Head of caudate nucleus (tissue), 42 donors: Measurements from ENCODE around the gene ABCA4.

ENCODE experiments used
- DNase-seq, 42 donors: peaks; one replicate each; pipeline versions ENCODE4 v3.0.0 to v3.0.0-alpha.2; 2020 to 2021; ENCODE audit warnings: mixed read lengths in 7 of 42
- intact Hi-C: fragments of 100-400 bp; cut with DNase I; formaldehyde crosslinking; loops from one replicate; pipeline ENCODE4 v1.15.0; 2022

Gene ABCA4

DNA sequence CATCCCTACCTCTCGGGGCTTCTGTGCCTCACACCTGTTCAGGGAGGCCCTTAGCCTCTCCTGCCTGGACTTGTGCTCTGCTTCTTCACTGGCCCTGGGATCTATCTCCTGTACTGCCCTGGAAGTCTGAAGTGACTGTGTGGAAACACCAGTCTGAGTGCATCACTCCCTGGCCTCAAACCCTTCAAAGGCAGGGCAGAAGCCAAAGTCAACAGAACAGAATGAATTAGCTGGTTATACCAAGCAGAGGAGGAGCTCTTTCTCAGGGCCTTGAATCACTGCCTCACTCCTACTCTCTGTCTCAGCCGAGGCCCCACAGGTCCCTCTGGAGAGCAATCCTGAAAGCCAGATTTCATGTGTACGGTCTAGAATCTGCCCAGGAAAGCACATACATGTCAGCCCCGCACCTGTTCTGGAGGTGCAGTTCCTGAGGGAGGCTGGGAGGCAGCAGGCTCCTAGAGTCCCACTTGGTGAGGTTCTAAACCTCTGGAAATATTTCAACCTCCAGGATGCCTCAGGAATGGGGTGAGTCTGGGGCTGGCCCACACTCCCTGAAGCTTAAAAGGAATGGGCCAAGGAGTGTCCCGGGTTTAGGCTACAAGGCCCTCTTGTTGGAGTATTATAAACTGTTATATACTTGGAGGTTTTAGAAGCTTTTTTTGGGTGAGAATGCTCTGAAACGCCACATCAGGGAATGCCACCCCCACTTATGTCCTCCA is 98.3 kb downstream of the ABCA4 start:
- intact Hi-C loops: no loop called here
- no peak for DNase-seq

DNA sequence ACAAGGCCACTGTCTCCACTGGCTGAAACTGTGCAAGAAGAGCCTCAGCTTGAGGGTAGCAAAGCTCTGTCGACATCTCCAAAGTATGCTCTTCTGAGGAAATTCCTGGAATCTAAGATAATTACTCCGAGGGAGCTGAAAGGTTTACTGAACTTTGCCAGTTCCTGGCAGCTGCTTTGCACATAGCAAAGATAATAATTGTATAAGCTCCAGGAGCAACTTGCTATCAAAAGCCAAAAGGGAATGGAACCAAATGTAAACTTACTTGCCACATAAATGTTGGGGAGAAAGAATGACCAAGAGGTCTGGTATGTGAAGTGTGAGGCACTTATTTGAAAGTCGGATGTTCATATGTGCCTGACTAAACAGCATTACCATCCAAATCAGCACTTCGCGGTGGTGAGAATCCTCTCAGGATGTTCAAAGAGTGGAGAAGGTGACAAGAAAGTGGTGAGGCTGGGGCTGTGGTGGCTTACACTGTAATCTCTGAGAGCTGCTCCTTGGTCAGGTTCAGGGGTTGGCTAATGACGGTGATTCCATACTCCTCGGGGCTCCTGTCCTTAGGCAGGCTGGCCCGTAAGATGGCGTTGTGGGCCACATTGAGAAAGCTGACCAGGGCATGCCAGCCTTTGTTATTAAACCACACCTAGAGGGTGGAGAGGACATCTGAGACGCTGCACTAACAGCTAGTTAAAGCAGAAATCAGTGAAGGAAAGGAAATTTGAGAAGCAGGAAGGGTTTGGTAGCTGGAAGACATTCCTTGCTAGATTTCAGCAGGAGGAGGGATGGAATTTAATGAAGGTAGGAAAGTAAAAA is 100.0 kb downstream of the ABCA4 start:
- intact Hi-C loops: no loop called here
- no peak for DNase-seq

DNA sequence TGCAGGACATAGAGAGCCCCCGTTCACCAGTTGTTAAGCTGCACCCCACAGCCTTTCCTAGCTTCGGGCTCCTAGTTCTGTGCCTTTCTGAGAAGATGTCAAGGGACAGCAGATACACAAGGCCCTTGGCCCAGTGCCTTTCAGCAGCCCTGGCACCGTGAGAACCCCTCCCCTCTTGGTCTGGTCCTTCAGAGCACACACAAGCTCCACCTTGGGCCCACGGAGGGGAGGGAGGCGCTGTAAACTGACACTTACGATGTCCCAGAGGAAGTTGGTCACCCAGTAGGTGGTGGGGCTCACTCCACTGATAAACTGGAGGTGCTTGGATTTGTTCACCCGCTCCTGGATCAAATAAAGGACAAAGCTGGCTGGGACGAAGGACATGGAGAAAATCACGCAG is 101.6 kb downstream of the ABCA4 start:
- intact Hi-C loops: no loop called here
- DNase-seq: no peak

DNA sequence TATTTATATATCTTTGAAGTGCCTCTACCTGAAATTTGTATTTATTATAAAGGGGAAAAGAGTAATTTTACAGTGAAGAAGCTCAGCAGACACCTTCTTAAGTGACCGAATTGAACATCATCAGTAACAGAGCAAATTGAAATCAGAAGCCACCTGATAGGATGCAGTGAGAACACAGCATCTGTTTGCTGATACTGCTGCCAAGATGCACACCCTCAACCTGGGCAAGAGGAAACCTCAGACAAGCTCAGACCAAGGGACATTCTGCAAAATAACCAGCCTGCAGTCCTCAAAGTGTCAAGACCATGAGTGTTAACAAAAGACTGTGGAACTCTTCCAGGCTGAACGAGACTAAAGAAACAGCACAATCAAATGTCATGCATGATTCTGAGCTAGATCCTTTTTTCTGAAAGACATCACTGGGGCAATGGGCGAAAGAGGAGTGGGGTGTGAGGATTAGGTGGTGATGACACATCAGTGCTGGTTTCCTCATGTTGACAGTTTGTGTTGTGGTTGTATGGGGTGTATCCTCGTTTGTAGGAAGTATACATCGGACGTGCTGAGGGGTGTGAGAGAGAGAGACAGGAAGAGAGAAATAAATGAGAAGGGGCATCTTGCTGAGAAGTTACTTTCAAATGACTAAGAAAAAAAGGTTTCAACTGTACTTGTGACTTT is 103.7 kb downstream of the ABCA4 start:
- intact Hi-C loops: no loop called here

DNA sequence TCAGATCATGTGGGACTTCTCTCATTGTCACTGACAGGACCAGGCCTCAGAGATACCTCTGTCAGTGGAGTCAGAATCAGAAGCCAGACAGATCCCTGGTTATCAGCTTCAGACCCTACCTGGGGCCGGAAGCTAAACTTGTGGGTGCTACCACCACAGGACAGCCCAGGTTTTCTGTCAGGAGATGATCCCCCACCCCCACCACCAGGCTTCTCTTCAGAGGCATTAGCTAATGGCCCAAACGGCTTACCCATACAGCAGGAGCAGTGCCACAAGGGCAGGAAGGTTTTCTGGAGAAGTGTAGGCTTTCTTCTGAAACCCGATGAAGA is 105.5 kb downstream of the ABCA4 start:
- intact Hi-C loops: no loop called here
- peak in 1 of 42 donors; percentile 15 for DNase-seq

More for the DNA sequence above, 103.7 kb downstream of the ABCA4 start:
- DNase-seq: no peak

DNA sequence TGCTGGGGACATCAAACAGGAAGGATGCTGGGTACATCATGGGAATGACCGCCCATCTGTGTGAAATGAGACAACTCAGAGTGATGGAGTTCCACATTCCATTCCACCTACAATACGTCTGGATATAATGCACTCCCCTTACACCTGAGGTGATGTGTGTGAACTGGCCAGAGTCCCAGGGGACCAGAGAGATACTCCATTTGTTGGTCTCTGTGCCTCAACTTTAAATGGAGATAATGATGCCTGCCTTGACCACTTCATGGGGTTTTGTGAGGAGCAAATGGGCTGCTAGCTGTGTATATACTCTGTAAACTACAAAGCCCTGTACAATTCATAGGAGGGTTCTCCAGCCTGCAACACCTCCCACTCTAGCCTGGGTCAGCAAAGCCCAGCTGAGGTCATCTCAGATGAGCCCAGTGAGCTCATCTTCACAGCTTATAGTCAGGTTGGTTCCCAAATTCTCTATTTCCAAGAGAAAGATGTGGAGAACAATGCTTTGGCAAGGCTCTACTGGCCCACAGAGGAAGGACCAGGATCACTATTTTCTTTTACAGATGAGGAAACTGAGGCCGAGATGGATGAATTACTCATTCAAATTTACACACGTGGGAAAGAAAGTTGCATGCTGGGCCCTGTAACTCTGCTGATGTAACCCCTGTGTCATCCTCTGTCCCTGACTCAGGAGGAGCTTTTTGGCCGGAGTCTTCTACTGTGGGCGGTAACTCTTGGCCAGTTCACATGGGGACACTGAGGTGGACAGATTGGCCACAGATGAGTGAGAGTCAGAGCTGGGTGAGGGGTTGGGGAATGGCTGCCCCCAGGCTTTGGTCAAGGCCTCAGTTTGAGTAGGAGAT is 106.1 kb downstream of the ABCA4 start:
- intact Hi-C loops: no loop called here

DNA sequence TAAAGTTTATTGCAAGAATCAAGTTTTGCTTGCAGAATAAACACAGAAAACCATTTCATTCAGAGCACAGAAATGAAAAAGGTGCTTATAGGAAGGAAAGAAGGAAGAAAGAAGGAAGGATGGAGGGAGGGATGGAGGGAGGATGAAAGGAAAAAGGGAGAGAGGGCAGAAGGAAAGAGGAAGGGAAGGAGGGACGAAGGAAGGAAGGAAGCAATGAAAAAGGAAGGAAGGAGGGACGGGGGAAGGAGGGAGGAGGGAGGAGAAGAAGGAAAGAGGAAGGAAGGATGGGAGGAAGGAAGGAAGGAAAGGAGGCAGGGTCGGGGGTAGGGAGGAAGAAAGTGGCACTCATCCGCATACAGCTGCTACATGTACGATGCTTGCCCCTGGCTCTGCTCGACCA is 106.9 kb downstream of the ABCA4 start:
- intact Hi-C loops: no loop called here
- no peak for DNase-seq

More for the DNA sequence above, 106.1 kb downstream of the ABCA4 start:
- DNase-seq: peak in 1 of 42 donors; percentile 5

DNA sequence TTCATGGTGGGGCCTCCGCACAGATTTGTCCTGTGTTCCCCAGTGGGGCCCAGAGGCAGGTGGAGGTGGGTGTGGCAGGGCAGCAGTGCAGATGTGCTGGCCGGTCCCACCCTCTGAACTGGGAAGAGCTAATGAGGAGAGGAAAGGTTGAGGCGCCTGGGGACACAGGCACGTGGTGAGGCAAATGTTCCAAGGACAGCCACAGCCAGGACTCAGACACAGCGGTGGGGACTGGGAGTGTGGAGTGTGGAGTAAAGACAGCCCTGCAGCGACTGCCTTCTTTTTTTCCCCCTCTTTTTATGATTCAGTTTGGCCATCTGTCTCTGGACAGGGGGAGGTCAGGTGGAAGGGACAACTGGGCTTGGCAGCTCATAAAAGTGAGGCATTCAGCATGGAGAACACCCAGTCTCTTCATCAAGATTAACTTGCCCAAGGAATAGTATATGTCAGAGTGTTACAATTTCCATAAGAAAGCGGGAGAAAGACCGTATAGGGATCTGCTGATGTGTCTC is 107.5 kb downstream of the ABCA4 start:
- peak in 1 of 42 donors; percentile 14 for DNase-seq
- intact Hi-C loops: no loop called here

DNA sequence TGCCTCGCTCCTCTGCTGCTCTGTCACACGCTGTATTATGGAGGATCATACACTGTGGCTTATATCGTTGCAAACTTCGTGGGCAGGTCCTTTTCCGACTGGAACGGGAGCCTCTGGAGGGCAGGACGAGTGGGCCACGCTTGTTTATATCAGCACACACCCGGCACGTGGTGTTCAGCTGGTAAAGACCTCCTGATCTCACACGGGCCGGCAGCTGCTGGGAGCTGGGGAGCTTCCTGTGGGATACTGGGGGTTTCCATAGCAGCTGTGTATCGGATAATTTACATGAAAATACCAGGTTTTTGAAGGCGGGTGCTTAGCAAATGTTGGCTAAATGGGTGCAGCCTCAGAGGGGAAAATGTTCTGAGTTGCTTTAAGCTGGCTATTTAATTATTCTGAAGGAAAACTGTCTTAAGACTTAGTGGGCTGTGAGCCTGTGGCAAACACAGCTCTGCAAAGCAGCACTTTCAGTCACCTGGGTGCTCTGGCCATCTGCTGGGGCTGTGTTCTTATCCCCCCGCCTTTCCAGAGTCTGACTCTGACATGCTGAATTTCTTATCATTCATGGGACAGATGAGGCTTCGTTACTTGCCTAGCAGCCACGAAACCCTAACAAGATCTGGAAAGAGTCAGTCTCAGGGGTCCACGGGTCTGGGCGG is 108.1 kb downstream of the ABCA4 start:
- peak in 1 of 42 donors; percentile 15 for DNase-seq
- intact Hi-C loops: no loop called here

DNA sequence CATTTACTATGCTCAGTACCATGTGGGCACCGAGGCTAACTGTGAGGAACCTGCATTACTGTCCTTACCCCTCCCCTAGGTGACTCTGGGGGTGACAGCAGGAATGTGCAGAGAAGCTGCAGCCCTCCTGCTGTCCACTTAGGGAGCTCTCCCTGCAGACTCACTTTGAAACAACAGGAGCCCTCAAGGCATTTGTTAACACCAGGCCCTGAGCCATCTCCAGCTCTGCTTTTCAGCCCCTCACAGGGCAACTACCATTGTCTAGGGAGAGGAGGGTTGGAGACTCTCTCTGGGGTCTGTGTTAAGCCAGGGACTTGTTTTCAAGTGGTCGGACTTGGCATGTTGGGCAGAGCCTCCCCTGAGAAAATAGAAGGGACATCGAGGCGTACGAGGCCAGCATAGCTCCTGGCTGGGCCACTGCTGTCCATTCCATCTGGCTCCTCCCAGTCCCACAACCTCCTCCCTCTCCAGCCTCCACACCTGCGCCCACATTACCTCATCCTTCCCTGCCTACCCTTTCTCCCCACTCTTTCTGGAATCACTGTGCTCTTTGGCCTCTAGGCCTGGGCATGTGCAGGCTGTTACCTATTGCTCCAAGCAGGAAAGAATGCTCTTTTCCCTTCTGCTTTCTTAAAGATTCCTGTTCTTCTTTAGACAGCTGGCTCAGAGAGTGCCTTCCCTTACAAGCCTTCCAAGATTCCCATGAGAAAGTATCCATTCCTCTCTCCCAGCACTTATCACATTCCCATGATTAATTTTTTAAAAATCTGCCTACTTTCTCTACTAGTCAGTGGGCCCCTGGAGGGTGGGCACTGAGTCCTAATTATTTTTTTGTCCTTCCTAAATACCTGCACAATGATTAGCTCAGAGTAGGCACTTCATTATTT is 109.0 kb downstream of the ABCA4 start:
- intact Hi-C loops: no loop called here
- peak in 1 of 42 donors; percentile 6 for DNase-seq

DNA sequence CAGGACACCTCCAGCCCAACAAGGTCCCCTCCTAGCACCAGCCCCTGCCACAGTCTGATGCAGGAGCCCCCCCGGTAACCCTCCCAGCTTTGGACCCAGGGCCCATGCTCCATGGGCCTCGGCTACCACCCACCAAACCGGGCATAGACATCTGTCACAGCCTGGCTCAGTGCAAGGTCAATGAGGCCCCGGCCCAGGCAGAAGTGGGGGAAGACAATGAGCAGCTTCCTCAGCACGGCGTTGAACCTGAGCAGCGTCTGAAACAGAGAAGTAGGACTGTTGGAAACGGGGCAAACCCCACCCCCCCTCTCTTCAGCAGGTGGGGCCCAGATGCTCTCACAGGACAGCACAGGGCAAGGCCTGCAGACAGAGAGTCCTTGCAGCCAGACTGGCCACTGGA is 109.8 kb downstream of the ABCA4 start:
- intact Hi-C loops: no loop called here
- DNase-seq: no peak

DNA sequence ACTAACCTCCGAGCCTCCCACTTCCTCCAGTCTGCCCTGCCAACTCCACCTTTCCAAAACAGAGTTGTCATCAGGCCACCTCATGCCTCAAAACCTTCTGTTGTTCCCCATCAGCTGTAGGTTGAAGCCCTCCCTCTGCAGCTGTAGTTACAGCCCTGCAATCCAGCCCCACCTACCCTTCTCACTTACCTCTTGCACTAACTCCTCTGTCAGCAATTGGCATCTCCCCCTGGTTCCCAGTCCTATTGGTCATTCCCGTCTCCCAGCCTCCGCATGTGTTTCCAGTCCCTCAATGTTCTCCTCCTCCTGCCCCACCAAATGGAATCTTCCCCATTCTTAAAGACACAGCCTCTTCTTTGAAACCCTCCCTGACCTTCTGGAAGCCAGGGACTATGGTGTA is 111.6 kb downstream of the ABCA4 start:
- DNase-seq: peak in 2 of 42 donors; percentile 3 to 6

DNA sequence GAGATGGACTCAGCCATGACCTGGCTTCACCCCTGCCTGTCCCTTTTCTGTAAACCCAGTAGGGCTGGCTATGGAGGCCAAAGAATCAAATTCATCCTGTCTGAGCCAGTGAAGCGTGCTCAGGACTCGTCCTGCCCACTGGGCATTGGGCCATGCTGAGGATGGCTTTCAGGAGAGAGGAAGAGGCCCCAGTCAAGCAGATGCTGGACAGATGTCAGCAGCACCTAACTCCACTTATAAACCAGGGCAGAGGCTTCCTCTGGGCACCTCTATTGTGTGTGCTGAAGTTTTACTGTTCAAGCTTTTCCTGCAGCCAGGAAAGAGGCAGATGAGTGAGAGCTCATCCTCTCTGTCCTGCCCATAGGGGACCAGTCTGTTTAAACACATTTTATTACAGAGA is 114.3 kb downstream of the ABCA4 start:
- intact Hi-C loops: no loop called here
- DNase-seq: no peak

More for the DNA sequence above, 111.6 kb downstream of the ABCA4 start:
- intact Hi-C loops: no loop called here

DNA sequence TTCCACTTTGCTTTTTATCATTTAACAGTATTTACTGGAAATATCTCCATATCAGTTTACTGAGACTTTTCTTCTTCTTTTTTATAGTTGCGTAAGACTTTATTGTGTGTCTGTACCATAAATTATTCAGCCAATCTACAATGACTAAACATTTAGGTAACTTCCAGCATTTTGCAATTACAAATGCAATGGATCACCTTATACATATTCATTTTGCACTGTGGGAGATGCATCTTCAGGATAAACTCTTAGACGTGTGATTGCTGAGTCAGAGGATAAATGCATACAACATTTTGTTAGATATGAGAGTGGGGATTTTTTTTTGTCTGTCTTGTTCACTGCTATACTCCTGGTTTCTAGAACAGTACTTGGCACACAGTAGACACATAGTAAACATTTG is 116.0 kb downstream of the ABCA4 start:
- DNase-seq: no peak
- intact Hi-C loops: no loop called here

DNA sequence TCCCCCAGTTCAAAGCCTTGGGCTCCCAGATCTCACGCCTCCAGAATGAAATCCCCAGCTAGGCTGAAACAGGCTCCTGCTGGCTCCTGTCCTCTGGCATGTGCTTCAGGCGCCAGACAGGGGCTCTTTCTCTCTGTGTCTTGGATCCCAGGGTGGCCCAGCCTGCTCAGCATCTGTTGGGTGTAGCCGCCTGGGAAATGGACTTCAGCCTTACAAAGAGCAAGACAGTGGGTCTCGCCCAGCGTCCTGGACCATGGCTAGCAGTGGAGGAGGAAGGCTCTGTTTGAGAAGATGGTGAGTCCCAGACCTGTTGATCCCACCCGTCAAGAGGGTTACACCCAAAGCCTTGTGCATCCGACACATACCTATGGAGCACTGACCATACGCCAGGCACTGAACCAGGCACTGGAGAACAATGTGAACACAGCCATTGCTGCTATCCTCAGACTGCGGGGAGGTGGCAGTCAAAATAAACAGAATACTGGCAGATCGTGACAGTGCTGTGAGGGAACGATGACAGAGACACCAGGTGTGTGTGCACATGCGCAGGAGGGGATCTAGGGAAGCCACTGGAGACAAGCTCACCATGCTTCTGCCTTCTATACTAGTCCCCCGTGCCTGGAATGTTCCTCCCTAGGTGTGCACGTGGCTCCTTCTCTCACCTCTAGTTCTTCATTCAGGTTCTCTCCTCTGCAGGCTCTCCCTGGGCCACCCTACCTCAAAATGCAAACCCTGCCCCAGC is 118.7 kb downstream of the ABCA4 start:
- intact Hi-C loops: no loop called here
- no peak for DNase-seq

DNA sequence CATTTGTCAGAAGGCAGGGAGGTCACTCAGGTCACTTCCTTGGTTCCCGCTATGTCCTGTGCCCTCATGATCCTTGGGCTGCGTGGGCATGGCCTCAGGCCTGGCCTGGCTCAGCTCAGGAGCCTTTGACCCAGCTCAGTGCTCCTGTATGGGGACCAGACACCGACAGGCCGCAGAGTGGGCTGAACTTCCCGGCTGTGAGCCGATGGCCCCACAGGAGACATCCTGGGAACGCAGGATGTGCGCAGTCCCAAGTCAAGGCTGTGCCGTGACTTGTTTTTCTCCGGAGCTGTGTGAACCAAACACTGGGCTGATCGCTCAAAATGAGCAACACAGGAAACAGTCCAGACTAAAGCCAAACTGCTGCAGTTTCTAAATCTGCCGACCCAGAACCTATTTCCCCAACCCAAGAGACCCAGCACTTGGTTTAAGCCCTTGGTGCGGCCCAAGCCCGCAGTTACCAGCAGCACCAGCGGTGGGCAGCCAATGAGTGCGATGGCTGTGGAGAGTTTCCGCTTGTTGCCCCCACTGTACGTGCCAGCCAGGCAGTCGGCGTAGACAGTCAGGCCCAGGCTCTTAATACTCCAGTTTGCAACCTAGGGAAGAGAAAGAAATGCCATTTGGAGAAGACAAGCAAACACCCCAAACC is 119.4 kb downstream of the ABCA4 start:
- DNase-seq: no peak
- intact Hi-C loops: no loop called here
